GM23248 (cell line): ENCODE data around the gene MB21D2.
"Not testable (repeated sequence)": the region's sequence is repeated elsewhere in the genome, so short reads cannot be mapped to it uniquely, and the experiment has no call there.

Experiments used
- EZH2 ChIP-seq: fragments of 200-600 bp; sonication (generic); IDR thresholded peaks from 2 replicates; pipeline ENCODE4 v1.6.1; 2018; ENCODE audit warnings: antibody characterized with exemption, mild to moderate bottlenecking; ENCODE audit not compliant: insufficient read depth, poor library complexity, severe bottlenecking
- EZH2phosphoT487 ChIP-seq: fragments of 200-600 bp; sonication (generic); IDR thresholded peaks from 2 replicates; pipeline ENCODE4 v1.6.1; 2018; ENCODE audit warnings: antibody characterized with exemption, moderate library complexity, mild to moderate bottlenecking, low read depth; ENCODE audit not compliant: insufficient read depth

DNA sequence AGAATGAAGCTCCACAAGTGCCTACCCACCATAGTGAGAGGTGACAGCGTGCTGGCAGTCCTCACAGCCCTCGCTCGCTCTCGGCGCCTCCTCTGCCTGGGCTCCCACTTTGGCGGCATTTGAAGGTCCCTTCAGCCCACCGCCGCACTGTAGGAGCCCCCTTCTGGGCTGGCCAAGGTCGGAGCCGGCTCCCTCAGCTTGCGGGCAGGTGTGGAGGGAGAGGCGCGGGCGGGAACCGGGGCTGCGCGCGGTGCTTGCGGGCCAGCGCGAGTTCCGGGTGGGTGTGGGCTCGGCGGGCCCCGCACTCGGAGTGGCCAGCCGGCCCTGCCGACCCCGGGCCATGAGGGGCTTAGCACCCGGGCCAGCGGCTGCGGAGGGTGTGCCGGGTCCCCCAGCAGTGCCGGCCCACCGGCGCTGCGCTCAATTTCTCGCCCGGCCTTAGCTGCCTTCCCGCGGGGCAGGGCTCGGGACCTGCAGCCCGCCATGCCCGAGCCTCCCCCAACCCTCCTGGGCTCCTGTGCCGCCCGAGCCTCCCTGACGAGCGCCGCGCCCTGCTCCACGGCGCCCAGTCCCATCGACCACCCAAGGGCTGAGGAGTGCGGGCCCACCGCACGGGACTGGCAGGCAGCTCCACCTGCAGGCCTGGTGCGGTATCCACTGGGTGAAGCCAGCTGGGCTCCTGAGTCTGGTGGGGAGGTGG is 128.7 kb downstream of the MB21D2 start:
- not testable (repeated sequence) for TF ChIP-seq EZH2phosphoT487, EZH2
